HEK293 (cell line): ENCODE results near the gene IGF1R.
A peak's percentile ranks its signal among the peaks of the same experiment; 100 is the strongest.

Source experiments
- CTCF ChIA-PET: fragments of 350-600 bp; formaldehyde crosslinking; extraction: SDS; loops from one replicate; lab custom pipeline; 2021; ENCODE audit warnings: antibody characterized with exemption; lab: Yijun Ruan, JAX
- POLR2A ChIA-PET: fragments of 300-600 bp; formaldehyde crosslinking; extraction: SDS; loops from one replicate; lab custom pipeline; 2020; ENCODE audit warnings: antibody characterized with exemption, inconsistent platforms; lab: Yijun Ruan, JAX
- H3K27ac ChIP-seq: fragments of 200-500 bp; sonication (Bioruptor generic); 2 replicates; pipeline ENCODE4 v1.5.1; 2014; ENCODE audit warnings: low read depth, low read length, control low read depth, inconsistent platforms; ENCODE audit errors: extremely low read depth
- H3K36me3 ChIP-seq, 2 experiments: fragments of 200-500 bp in 1 of 2; sonication (Bioruptor generic) in 1 of 2; 1 replicate in 1 of 2; 2 replicates in 1 of 2; pipeline ENCODE4 v1.5.1; 2014 to 2017; ENCODE audit warnings: inconsistent platforms in 2 of 2, low read length in 2 of 2; ENCODE audit not compliant: control insufficient read depth in 2 of 2, insufficient read depth in 1 of 2
- H3K4me1 ChIP-seq: fragments of 200-500 bp; sonication (Bioruptor generic); 2 replicates; pipeline ENCODE4 v1.5.1; 2014; ENCODE audit warnings: mild to moderate bottlenecking, low read length, inconsistent platforms; ENCODE audit not compliant: control insufficient read depth, insufficient read depth
- H3K4me3 ChIP-seq: 2 replicates; pipeline ENCODE4 v1.5.1; 2011; ENCODE audit warnings: low read depth, mild to moderate bottlenecking, control low read depth, low read length, moderate library complexity
- H3K9me3 ChIP-seq: fragments of 200-500 bp; sonication (Bioruptor generic); 2 replicates; pipeline ENCODE4 v1.5.1; 2014; ENCODE audit warnings: low read depth, low read length, inconsistent platforms; ENCODE audit not compliant: control insufficient read depth, insufficient read depth
- MZF1 ChIP-seq: fragments of 450-650 bp; formaldehyde crosslinking; IDR thresholded peaks from 2 replicates; pipeline ENCODE4 v1.5.1; 2017; ENCODE audit warnings: missing biosample characterization, missing genetic modification characterization, borderline replicate concordance
- PRDM1 ChIP-seq: fragments of 450-650 bp; formaldehyde crosslinking; IDR thresholded peaks from 2 replicates; pipeline ENCODE4; 2016; ENCODE audit warnings: missing biosample characterization, missing genetic modification characterization
- SALL2 ChIP-seq: fragments of 450-650 bp; formaldehyde crosslinking; IDR thresholded peaks from 2 replicates; pipeline ENCODE4 v1.5.0; 2017; ENCODE audit warnings: missing biosample characterization, mild to moderate bottlenecking, missing genetic modification characterization, borderline replicate concordance
- SCRT2 ChIP-seq: fragments of 450-650 bp; formaldehyde crosslinking; IDR thresholded peaks from 2 replicates; pipeline ENCODE4 v1.5.1; 2016; ENCODE audit warnings: missing biosample characterization, missing genetic modification characterization
- SP2 ChIP-seq: fragments of 450-650 bp; formaldehyde crosslinking; IDR thresholded peaks from 2 replicates; pipeline ENCODE4 v1.5.1; 2016; ENCODE audit warnings: missing biosample characterization, missing genetic modification characterization
- ZFP41 ChIP-seq: fragments of 450-650 bp; formaldehyde crosslinking; IDR thresholded peaks from 2 replicates; pipeline ENCODE4 v1.5.1; 2016; ENCODE audit warnings: missing biosample characterization, missing genetic modification characterization, borderline replicate concordance
- ZIC2 ChIP-seq: fragments of 450-650 bp; formaldehyde crosslinking; IDR thresholded peaks from 2 replicates; pipeline ENCODE4 v1.5.1; 2016; ENCODE audit warnings: missing biosample characterization, missing genetic modification characterization
- ZNF157 ChIP-seq: fragments of 450-650 bp; formaldehyde crosslinking; IDR thresholded peaks from 2 replicates; pipeline ENCODE4 v1.5.1; 2016; ENCODE audit warnings: missing biosample characterization, missing genetic modification characterization
- ZNF221 ChIP-seq: fragments of 450-650 bp; formaldehyde crosslinking; IDR thresholded peaks from 2 replicates; pipeline ENCODE4 v1.5.1; 2017; ENCODE audit warnings: missing biosample characterization, missing genetic modification characterization, borderline replicate concordance
- ZNF366 ChIP-seq: fragments of 450-650 bp; formaldehyde crosslinking; conservative IDR thresholded peaks from 2 replicates; pipeline ENCODE4 v1.5.1; 2016; ENCODE audit warnings: missing biosample characterization, missing genetic modification characterization
- ZNF600 ChIP-seq: fragments of 450-650 bp; formaldehyde crosslinking; IDR thresholded peaks from 2 replicates; pipeline ENCODE4 v1.5.1; 2016; ENCODE audit warnings: missing biosample characterization, missing genetic modification characterization
- ZNF645 ChIP-seq: fragments of 450-650 bp; formaldehyde crosslinking; IDR thresholded peaks from 2 replicates; pipeline ENCODE4; 2016; ENCODE audit warnings: missing biosample characterization, missing genetic modification characterization
- ZNF677 ChIP-seq: fragments of 450-650 bp; IDR thresholded peaks from 2 replicates; pipeline ENCODE4 v1.5.0; 2018; ENCODE audit warnings: missing biosample characterization, mild to moderate bottlenecking, missing genetic modification characterization, moderate library complexity
- ZNF701 ChIP-seq: fragments of 450-650 bp; formaldehyde crosslinking; IDR thresholded peaks from 2 replicates; pipeline ENCODE4 v1.5.1; 2016; ENCODE audit warnings: missing biosample characterization, missing genetic modification characterization
- ZNF76 ChIP-seq: fragments of 450-650 bp; formaldehyde crosslinking; IDR thresholded peaks from 2 replicates; pipeline ENCODE4; 2016; ENCODE audit warnings: low read depth, missing biosample characterization, missing genetic modification characterization, borderline replicate concordance
- ZNF785 ChIP-seq: fragments of 450-650 bp; formaldehyde crosslinking; IDR thresholded peaks from 2 replicates; pipeline ENCODE4 v1.5.1; 2016; ENCODE audit warnings: missing biosample characterization, missing genetic modification characterization
- ZNF837 ChIP-seq: fragments of 450-650 bp; formaldehyde crosslinking; IDR thresholded peaks from 2 replicates; pipeline ENCODE4 v1.5.1; 2016; ENCODE audit warnings: missing biosample characterization, missing genetic modification characterization
- ZNF843 ChIP-seq: fragments of 450-650 bp; formaldehyde crosslinking; IDR thresholded peaks from 2 replicates; pipeline ENCODE4 v1.5.1; 2016; ENCODE audit warnings: missing biosample characterization, missing genetic modification characterization
- TF ChIP-seq, protein P1 (sequence below): fragments of 450-650 bp; formaldehyde crosslinking; IDR thresholded peaks from 2 replicates; pipeline ENCODE4 v1.5.1; 2016; ENCODE audit warnings: missing biosample characterization, missing genetic modification characterization

Gene IGF1R

DNA sequence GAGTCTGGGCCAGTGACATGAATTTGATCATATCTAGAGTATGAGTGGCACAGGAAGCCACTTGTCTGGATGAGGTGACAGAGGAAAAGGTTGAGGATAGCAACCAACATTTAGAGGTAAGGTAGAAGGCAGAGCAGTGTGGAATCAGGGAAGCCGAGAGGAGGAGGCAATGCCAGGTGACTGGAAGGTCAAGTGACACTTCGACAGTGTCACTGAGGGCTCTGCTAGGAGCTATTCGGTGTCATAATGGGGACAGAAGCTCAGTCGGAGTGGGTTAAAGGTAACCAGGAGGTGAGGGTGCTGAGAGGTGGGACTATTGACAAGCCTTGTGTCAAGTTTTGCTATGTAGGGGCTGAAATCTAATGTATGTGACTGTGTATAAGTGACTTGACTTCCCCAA, 56.7 kb downstream of the IGF1R start (continued):
- TF ChIP-seq ZNF221 (tag by site-specific recombination), result no peak
- TF ChIP-seq, all 188 proteins: peak for 0

DNA sequence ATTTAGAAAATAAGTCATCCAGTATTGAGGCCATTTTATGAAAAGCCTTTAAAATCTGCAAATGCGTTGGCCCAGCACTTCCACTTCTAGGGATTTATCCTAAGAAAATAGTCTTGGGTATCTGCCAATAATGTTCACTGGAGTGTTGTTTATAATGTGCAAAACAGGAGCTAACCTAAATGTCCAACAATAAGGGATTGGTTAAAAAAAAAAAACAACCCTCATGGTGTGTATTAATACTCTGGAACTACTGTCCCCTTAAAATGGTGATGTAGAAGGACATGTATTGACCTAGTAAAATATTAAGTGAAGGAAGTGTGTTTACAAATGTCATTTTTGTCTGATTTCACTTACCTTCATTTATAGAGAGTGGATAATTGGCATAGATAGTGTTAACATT, 58.0 kb downstream of the IGF1R start:
- H3K9me3 ChIP-seq, result no peaks in the 10 kb centered on the region
- H3K4me3 ChIP-seq, result no peak overlapping the region
- peaks cover 4 to 18% of the 10 kb centered on the region in 2 experiments; a peak in 1 of 3 replicates for H3K36me3 ChIP-seq
- no peak overlapping the region for H3K27ac ChIP-seq
- TF ChIP-seq MZF1 (peak; percentile 99), ZNF157 (tag by site-specific recombination) (no peak), SCRT2 (tag by site-specific recombination) (no peak), ZNF76 (tag by site-specific recombination) (no peak), ZFP41 (tag by site-specific recombination) (no peak), PRDM1 (tag by site-specific recombination) (0 out of 2 replicates have a peak, but pooled peaks have one; percentile 23), SP2 (tag by site-specific recombination) (no peak), ZNF645 (no peak), ZNF785 (tag by site-specific recombination) (no peak), SALL2 (tag by site-specific recombination) (no peak)
- TF ChIP-seq, protein P1, sequence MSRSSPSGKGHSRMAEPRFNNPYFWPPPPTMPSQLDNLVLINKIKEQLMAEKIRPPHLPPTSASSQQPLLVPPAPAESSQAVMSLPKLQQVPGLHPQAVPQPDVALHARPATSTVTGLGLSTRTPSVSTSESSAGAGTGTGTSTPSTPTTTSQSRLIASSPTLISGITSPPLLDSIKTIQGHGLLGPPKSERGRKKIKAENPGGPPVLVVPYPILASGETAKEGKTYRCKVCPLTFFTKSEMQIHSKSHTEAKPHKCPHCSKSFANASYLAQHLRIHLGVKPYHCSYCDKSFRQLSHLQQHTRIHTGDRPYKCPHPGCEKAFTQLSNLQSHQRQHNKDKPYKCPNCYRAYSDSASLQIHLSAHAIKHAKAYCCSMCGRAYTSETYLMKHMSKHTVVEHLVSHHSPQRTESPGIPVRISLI (tag by site-specific recombination), result no peak
- POLR2A ChIA-PET, result no interaction called here
- CTCF ChIA-PET, result interaction anchor here (0.9 to 1.3 kb wide), 2 partner anchors 47 to 186 kb away, joined by 3 to 7 read pairs; no protein-coding TSS in a partner anchor
- H3K4me1 ChIP-seq, result no peaks in the 10 kb centered on the region; the same call in 1 of the 2 replicates

DNA sequence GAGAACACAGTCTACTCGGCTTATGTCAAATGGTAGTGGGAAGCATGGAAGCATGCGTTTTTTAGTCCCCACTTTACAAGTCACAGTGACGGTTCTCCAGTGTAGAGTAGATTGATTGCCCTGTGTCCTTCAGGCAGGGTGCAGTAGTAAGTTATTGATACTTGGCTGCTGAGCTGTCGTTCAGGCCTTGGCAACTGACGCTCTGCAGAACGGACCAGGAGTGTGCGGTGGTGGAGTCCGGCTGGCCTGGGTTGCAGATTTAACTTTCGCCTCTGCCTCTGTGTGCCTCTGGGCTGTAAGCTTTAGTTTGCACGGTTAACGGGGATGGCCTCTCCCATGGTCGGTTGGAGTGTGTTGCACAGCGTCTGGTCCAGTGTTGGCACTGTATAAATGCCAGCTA, 58.6 kb downstream of the IGF1R start:
- CTCF ChIA-PET, result interaction anchor here (1.3 kb wide), 1 partner anchor 47 kb away, joined by 7 read pairs; no protein-coding TSS in a partner anchor
- no peak for TF ChIP-seq ZNF837 (tag by site-specific recombination)
- no peak for TF ChIP-seq ZNF366 (tag by site-specific recombination)
- TF ChIP-seq ZNF677, result no peak
- TF ChIP-seq ZNF843, result no peak
- no peak for TF ChIP-seq ZNF600 (tag by site-specific recombination)
- TF ChIP-seq, all 188 proteins: peak for 0
- POLR2A ChIA-PET, result no interaction called here
- Histone ChIP-seq H3K36me3 (peaks cover 4 to 18% of the 10 kb centered on the region in 2 experiments; a peak in 1 of 3 replicates), H3K27ac (no peak overlapping the region), H3K4me1 (no peaks in the 10 kb centered on the region; the same call in 1 of the 2 replicates), H3K4me3 (no peak overlapping the region), H3K9me3 (no peaks in the 10 kb centered on the region)

- Histone ChIP-seq H3K36me3 (peaks cover 4 to 18% of the 10 kb centered on the region in 2 experiments; a peak in 1 of 3 replicates), H3K9me3 (no peaks in the 10 kb centered on the region), H3K4me1 (no peaks in the 10 kb centered on the region; the same call in 1 of the 2 replicates), H3K27ac (no peak overlapping the region), H3K4me3 (no peak overlapping the region)
- ChIA-PET POLR2A (no interaction called here), CTCF (interaction anchor here (0.6 to 1.0 kb wide), 2 partner anchors 11 kb away, joined by 3 read pairs; no protein-coding TSS in a partner anchor)
- TF ChIP-seq ZNF701 (tag by site-specific recombination) (no peak), ZIC2 (peak; percentile 67)
These were observed 59.8 kb downstream of the IGF1R start for GRCh38 chr15:98708037-98708590.
